ENCODE measurements around the gene NUPR1.

NUPR1 gene

GRCh38 chr16:28497386-28497785, 41.4 kb downstream of the NUPR1 start:
- Histone ChIP-seq H4K8ac (ENCODE audit: low read depth, low read length) (no peak overlapping the region), H3K27ac (ENCODE audit: low read depth, low read length) (no peak overlapping the region), H2AFZ (ENCODE audit: insufficient read depth, low read length, poor library complexity) (no peak overlapping the region), H3K4me3 (ENCODE audit: low read depth, low read length) (no peak overlapping the region), H3K79me2 (ENCODE audit: control insufficient read depth, insufficient read depth, low read length, poor library complexity) (no peaks in the 10 kb centered on the region), H3K36me3 (ENCODE audit: control insufficient read depth in 1 of 2, insufficient read depth in 2 of 2, low read length in 2 of 2) (no peaks in the 10 kb centered on the region), H3K4me1 (ENCODE audit: control insufficient read depth in 1 of 2, insufficient read depth in 2 of 2, low read length in 2 of 2) (peaks cover 2 to 5% of the 10 kb centered on the region in 2 experiments), H3K18ac (ENCODE audit: low read length) (no peak overlapping the region), H3K9ac (ENCODE audit: low read length) (no peak overlapping the region), H3K9me3 (ENCODE audit: insufficient read depth, low read depth, low read length) (peaks cover 3% of the 10 kb centered on the region), H3K14ac (ENCODE audit: low read length) (no peak overlapping the region), H2AK5ac (ENCODE audit: low read length) (no peak overlapping the region), H4K12ac (ENCODE audit: low read depth, low read length) (no peak overlapping the region), H4K91ac (ENCODE audit: low read depth, low read length) (no peak overlapping the region), H2BK12ac (ENCODE audit: low read length) (no peak overlapping the region), H3K79me1 (ENCODE audit: low read length) (peaks cover 16% of the 10 kb centered on the region), H3K4me2 (ENCODE audit: low read length) (no peak overlapping the region), H3K23ac (ENCODE audit: low read length) (no peak overlapping the region), H3K4ac (ENCODE audit: low read depth, low read length) (no peak overlapping the region), H2BK120ac (ENCODE audit: insufficient read depth, low read length, poor library complexity) (no peak overlapping the region), H3K27me3 (ENCODE audit: insufficient read depth, low read length) (no peaks in the 10 kb centered on the region), H2BK5ac (ENCODE audit: low read depth, low read length, poor library complexity) (no peak overlapping the region)
- DNase-seq: no peak
- no CpG with 5 or more reads among the region's 9 CpGs for WGBS (ENCODE audit: extremely low coverage, insufficient coverage, insufficient read length)

- H3K79me2 ChIP-seq (ENCODE audit: control insufficient read depth, insufficient read depth, low read length, poor library complexity): peaks cover 2% of the 10 kb centered on the region
- H2BK5ac ChIP-seq (ENCODE audit: low read depth, low read length, poor library complexity): no peak overlapping the region
- peak in 1 of 2 donors; percentile 34 for DNase-seq
- no peak overlapping the region for H2AFZ ChIP-seq (ENCODE audit: insufficient read depth, low read length, poor library complexity)
- peaks cover 3% of the 10 kb centered on the region for H3K9me3 ChIP-seq (ENCODE audit: insufficient read depth, low read depth, low read length)
- H3K36me3 ChIP-seq (ENCODE audit: control insufficient read depth in 1 of 2, insufficient read depth in 2 of 2, low read length in 2 of 2): no peaks in the 10 kb centered on the region
- H4K12ac ChIP-seq (ENCODE audit: low read depth, low read length): no peak overlapping the region
- no peak overlapping the region for H4K8ac ChIP-seq (ENCODE audit: low read depth, low read length)
- H3K4me1 ChIP-seq (ENCODE audit: control insufficient read depth in 1 of 2, insufficient read depth in 2 of 2, low read length in 2 of 2): peaks cover 2 to 5% of the 10 kb centered on the region in 2 experiments
- H3K4me3 ChIP-seq (ENCODE audit: low read depth, low read length): no peak overlapping the region
- no peak overlapping the region for H3K9ac ChIP-seq (ENCODE audit: low read length)
- H2BK120ac ChIP-seq (ENCODE audit: insufficient read depth, low read length, poor library complexity): no peak overlapping the region
- H3K27ac ChIP-seq (ENCODE audit: low read depth, low read length): no peak overlapping the region
- no CpG with 5 or more reads among the region's 19 CpGs for WGBS (ENCODE audit: extremely low coverage, insufficient coverage, insufficient read length)
- no peak overlapping the region for H3K18ac ChIP-seq (ENCODE audit: low read length)
- H3K79me1 ChIP-seq (ENCODE audit: low read length): peaks cover 19% of the 10 kb centered on the region
- H3K27me3 ChIP-seq (ENCODE audit: insufficient read depth, low read length): no peaks in the 10 kb centered on the region
- no peak overlapping the region for H2AK5ac ChIP-seq (ENCODE audit: low read length)
- no peak overlapping the region for H3K4me2 ChIP-seq (ENCODE audit: low read length)
- no peak overlapping the region for H3K23ac ChIP-seq (ENCODE audit: low read length)
- H2BK12ac ChIP-seq (ENCODE audit: low read length): no peak overlapping the region
- peak overlapping the region; percentile 53 for H4K91ac ChIP-seq (ENCODE audit: low read depth, low read length)
- H3K4ac ChIP-seq (ENCODE audit: low read depth, low read length): no peak overlapping the region
- no peak overlapping the region for H3K14ac ChIP-seq (ENCODE audit: low read length)
These were observed 41.9 kb downstream of the NUPR1 start for GRCh38 chr16:28496844-28497243.

DNA sequence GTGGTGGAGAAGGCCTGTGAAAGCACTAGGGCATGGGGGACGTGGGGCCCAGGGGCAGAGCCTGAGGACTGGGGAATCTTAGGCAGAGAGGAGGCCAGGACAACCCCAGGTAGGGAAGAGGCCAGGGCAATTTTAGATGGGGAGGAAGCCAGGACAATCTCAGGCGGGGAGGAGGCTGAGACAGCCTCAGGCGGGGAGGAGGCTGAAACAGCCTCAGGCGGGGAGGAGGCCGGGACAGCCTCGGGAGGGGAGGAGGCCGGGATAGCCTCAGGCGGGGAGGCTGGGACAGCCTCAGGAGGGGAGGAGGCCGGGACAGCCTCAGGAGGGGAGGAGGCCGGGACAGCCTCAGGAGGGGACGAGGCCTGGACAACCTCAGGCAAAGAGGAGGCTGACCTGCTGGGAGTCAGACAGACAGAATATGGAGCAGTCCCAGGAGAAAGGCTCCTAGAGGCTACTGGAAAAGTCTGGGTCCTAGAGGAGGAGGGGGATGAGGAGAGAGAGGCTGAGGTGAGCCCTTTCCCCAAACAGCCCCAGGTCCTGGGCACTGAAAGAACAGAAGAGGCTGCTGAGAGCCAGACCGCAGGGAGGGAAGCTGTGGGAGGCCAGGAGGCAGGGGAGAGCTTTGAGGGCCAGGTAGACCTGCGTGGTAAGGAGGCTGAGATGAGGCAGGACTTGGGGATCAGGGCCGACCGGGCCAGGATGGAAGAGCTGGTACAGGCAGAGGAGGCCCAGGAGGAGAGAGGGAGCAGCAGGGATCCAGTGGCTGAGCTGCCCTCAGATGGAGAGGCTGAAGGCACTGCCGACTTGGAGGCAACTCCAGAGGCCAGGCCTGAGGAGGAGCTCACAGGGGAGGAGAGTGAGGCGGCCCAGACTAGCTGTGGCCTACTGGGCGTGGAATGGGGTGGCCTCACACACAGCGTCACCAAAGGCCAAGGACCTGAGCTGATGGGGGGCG, 42.7 kb downstream of the NUPR1 start:
- H3K27me3 ChIP-seq (ENCODE audit: insufficient read depth, low read length): no peaks in the 10 kb centered on the region
- H3K27ac ChIP-seq (ENCODE audit: low read depth, low read length): no peak overlapping the region
- H2AFZ ChIP-seq (ENCODE audit: insufficient read depth, low read length, poor library complexity): no peak overlapping the region
- H3K9ac ChIP-seq (ENCODE audit: low read length): no peak overlapping the region
- no peak overlapping the region for H3K23ac ChIP-seq (ENCODE audit: low read length)
- H2AK5ac ChIP-seq (ENCODE audit: low read length): peak overlapping the region; percentile 4
- no CpG with 5 or more reads among the region's 20 CpGs for WGBS (ENCODE audit: extremely low coverage, insufficient coverage, insufficient read length)
- no peak overlapping the region for H3K18ac ChIP-seq (ENCODE audit: low read length)
- H3K4me3 ChIP-seq (ENCODE audit: low read depth, low read length): no peak overlapping the region
- peaks cover 2% of the 10 kb centered on the region for H3K79me2 ChIP-seq (ENCODE audit: control insufficient read depth, insufficient read depth, low read length, poor library complexity)
- H4K12ac ChIP-seq (ENCODE audit: low read depth, low read length): no peak overlapping the region
- peak overlapping the region; percentile 2 for H3K4ac ChIP-seq (ENCODE audit: low read depth, low read length)
- H3K79me1 ChIP-seq (ENCODE audit: low read length): peaks cover 24% of the 10 kb centered on the region
- peak overlapping the region; percentile 35 for H2BK5ac ChIP-seq (ENCODE audit: low read depth, low read length, poor library complexity)
- DNase-seq: peak in 1 of 2 donors; percentile 83
- H3K14ac ChIP-seq (ENCODE audit: low read length): peak overlapping the region; percentile 24
- H2BK120ac ChIP-seq (ENCODE audit: insufficient read depth, low read length, poor library complexity): peak overlapping the region; percentile 18
- H2BK12ac ChIP-seq (ENCODE audit: low read length): peak overlapping the region; percentile 35
- no peaks in the 10 kb centered on the region for H3K9me3 ChIP-seq (ENCODE audit: insufficient read depth, low read depth, low read length)
- no peak overlapping the region for H3K4me2 ChIP-seq (ENCODE audit: low read length)
- H3K4me1 ChIP-seq (ENCODE audit: control insufficient read depth in 1 of 2, insufficient read depth in 2 of 2, low read length in 2 of 2): peaks cover 2 to 5% of the 10 kb centered on the region in 2 experiments
- peak overlapping the region; percentile 5 for H4K8ac ChIP-seq (ENCODE audit: low read depth, low read length)
- peak overlapping the region; percentile 53 for H4K91ac ChIP-seq (ENCODE audit: low read depth, low read length)
- no peaks in the 10 kb centered on the region for H3K36me3 ChIP-seq (ENCODE audit: control insufficient read depth in 1 of 2, insufficient read depth in 2 of 2, low read length in 2 of 2)

- H3K18ac ChIP-seq (ENCODE audit: low read length): no peak overlapping the region
- H3K36me3 ChIP-seq (ENCODE audit: control insufficient read depth in 1 of 2, insufficient read depth in 2 of 2, low read length in 2 of 2): no peaks in the 10 kb centered on the region
- H3K27ac ChIP-seq (ENCODE audit: low read depth, low read length): no peak overlapping the region
- H3K23ac ChIP-seq (ENCODE audit: low read length): no peak overlapping the region
- H3K9me3 ChIP-seq (ENCODE audit: insufficient read depth, low read depth, low read length): no peaks in the 10 kb centered on the region
- no peak overlapping the region for H2AFZ ChIP-seq (ENCODE audit: insufficient read depth, low read length, poor library complexity)
- H2BK5ac ChIP-seq (ENCODE audit: low read depth, low read length, poor library complexity): peak overlapping the region; percentile 22
- DNase-seq: peak in 1 of 2 donors; percentile 55
- no peaks in the 10 kb centered on the region for H3K27me3 ChIP-seq (ENCODE audit: insufficient read depth, low read length)
- peak overlapping the region; percentile 44 for H2BK120ac ChIP-seq (ENCODE audit: insufficient read depth, low read length, poor library complexity)
- H3K4me1 ChIP-seq (ENCODE audit: control insufficient read depth in 1 of 2, insufficient read depth in 2 of 2, low read length in 2 of 2): peaks cover 2 to 5% of the 10 kb centered on the region in 2 experiments
- peak overlapping the region; percentile 21 for H2AK5ac ChIP-seq (ENCODE audit: low read length)
- H4K8ac ChIP-seq (ENCODE audit: low read depth, low read length): no peak overlapping the region
- no peak overlapping the region for H3K4me3 ChIP-seq (ENCODE audit: low read depth, low read length)
- H2BK12ac ChIP-seq (ENCODE audit: low read length): peak overlapping the region; percentile 19
- peak overlapping the region; percentile 53 for H4K91ac ChIP-seq (ENCODE audit: low read depth, low read length)
- no peak overlapping the region for H3K9ac ChIP-seq (ENCODE audit: low read length)
- H3K79me1 ChIP-seq (ENCODE audit: low read length): peaks cover 22% of the 10 kb centered on the region
- no peak overlapping the region for H3K4ac ChIP-seq (ENCODE audit: low read depth, low read length)
- H4K12ac ChIP-seq (ENCODE audit: low read depth, low read length): no peak overlapping the region
- H3K4me2 ChIP-seq (ENCODE audit: low read length): no peak overlapping the region
- peaks cover 2% of the 10 kb centered on the region for H3K79me2 ChIP-seq (ENCODE audit: control insufficient read depth, insufficient read depth, low read length, poor library complexity)
- H3K14ac ChIP-seq (ENCODE audit: low read length): peak overlapping the region; percentile 22
- whole genome bisulfite sequencing (ENCODE audit: extremely low coverage, insufficient coverage, insufficient read length): no CpG with 5 or more reads among the region's 13 CpGs
These were observed 43.5 kb downstream of the NUPR1 start for GRCh38 chr16:28495098-28495793.

Data from trophoblast cell (in vitro differentiated cells and primary cell).